ENCODE measurements around the gene IRS2. TPM values are rescaled to one million over a fixed set of nuclear protein-coding genes. Genes with fewer than 3 reads are reported as not detected.
A peak's percentile ranks its signal among the peaks of the same experiment; 100 is the strongest.
"Not testable (repeated sequence)": the region's sequence is repeated elsewhere in the genome, so short reads cannot be mapped to it uniquely, and the experiment has no call there.

The IRS2 gene
- total RNA-seq, 3 donors from 2014 or later, result 3.7 to 4.2 (median 4.2) TPM

DNA sequence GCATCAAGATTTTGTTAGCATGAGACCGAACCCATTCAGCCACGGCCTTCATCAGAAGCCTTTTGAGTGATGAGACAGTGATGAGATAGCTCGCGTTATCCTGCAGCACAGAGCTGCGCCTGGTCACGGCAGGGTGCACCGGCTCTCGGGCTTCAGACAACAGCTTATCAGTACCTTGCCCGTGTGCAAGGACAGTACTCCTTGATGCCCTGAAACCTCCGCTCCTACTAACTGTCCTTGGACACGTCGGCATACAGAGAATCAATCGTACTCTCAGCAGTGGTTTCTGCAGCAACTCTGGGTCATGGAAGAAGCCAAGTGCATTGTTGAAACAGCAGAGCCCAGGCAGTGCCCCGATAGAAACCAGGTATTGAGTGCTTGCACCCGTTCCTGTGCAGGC, 40.7 kb downstream of the IRS2 start:
- Mint-ChIP-seq H3K4me3 (no peak overlapping the region), H3K27me3 (ENCODE audit: low read depth) (peaks cover 2% of the 10 kb centered on the region), H3K4me1 (ENCODE audit: low read depth) (peaks cover 11% of the 10 kb centered on the region), H3K9me3 (no peaks in the 10 kb centered on the region), H3K36me3 (ENCODE audit: insufficient read depth) (no peaks in the 10 kb centered on the region)
- DNase-seq (no peak), ATAC-seq (no peak)

DNA sequence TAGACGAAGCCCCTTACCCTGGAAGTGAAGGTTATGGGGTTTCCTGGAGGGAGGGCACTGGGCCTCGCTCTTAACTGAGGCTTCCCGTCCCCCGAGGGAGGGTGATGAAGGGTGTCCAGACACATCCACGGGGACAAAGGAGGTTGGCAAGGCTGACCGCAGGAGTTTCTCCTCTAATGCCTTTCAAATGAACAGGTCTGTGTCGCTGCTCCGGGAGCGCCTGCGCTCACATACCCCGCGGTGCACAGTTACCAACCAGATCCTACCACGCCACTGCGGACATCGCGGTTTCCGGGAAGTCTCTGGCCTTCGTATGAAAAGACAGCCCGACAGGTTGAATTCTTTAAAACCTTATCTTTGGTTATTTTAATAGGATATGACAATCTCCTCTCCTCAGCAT, 41.3 kb downstream of the IRS2 start:
- Mint-ChIP-seq H3K27me3 (ENCODE audit: low read depth) (peaks cover 2% of the 10 kb centered on the region), H3K36me3 (ENCODE audit: insufficient read depth) (no peaks in the 10 kb centered on the region), H3K4me3 (no peak overlapping the region)

DNA sequence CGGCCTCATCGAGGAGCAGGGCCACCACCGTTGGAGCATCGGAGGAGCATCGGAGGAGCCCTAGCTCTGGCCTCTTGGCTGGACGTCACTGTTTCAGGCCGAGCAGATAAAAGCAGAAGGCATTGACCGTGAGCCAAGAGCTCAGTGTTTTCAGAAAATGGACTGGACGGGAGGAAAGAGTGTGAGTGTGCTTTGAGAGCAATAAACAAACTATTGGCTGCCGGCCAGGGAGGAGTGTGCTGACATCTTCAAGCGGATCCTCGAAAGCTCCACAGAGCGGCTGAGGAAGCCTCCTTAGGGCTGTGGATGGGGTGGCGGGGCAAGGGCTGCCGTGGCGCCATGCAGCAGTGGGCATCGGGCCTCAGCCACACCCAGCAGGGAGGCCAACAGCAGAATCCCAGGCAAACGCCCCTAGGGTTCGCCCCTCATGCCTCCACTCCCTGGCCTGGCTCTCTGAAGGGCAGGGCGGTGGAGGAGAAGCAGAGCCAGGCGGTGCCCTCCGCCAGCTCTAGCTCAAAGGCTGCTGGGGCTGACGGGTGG, 41.8 kb downstream of the IRS2 start:
- no peaks in the 10 kb centered on the region for H3K36me3 Mint-ChIP-seq (ENCODE audit: insufficient read depth)
- no peak overlapping the region for H3K4me3 Mint-ChIP-seq
- peaks cover 2% of the 10 kb centered on the region for H3K27me3 Mint-ChIP-seq (ENCODE audit: low read depth)
- DNase-seq (no peak), ATAC-seq (no peak)
- H3K9me3 Mint-ChIP-seq, result no peaks in the 10 kb centered on the region
- peaks cover 11% of the 10 kb centered on the region for H3K4me1 Mint-ChIP-seq (ENCODE audit: low read depth)

More for the DNA sequence above, 41.3 kb downstream of the IRS2 start:
- ATAC-seq, result no peak
- Mint-ChIP-seq H3K9me3 (no peaks in the 10 kb centered on the region), H3K4me1 (ENCODE audit: low read depth) (peaks cover 11% of the 10 kb centered on the region)
- no peak for DNase-seq

DNA sequence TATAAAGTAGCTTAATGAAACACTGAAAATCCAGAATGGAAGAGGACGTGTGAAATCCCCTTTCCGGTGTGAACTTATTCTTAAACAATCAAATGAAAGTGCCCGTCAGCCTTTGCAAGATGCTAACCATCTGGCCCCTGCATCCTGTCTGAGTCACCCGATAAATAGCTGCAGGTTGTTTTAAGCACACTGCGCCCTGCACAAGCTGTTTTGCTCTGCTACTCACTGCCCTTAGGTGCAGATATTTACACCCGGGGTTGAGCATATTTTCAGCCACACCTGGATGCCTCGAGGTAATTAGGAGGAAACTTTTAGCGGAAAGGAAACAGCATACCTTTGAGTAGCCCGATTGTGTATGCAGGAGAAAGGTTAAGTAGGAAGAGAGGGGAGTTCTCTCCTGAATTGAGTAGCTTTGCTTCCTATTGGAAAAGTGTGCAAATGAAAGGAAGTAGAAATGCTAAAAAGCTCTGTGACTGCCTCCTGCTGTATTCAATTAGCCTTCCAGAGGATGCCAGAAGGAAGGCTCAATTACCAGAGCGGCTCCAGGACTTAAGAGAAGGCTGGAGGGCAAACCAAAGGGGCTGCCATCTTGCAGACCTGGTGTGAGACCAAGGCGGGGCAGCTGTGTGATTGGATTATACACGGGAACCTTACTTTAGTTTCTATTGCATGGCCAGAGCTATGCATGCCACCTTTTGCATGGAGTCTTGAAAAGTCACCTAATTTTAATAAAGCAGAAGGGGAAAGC, 42.5 kb downstream of the IRS2 start:
- no peak for DNase-seq
- Mint-ChIP-seq H3K4me1 (ENCODE audit: low read depth) (peaks cover 11% of the 10 kb centered on the region), H3K36me3 (ENCODE audit: insufficient read depth) (no peaks in the 10 kb centered on the region), H3K27me3 (ENCODE audit: low read depth) (peaks cover 2% of the 10 kb centered on the region), H3K9me3 (no peaks in the 10 kb centered on the region), H3K4me3 (no peak overlapping the region)
- peak; percentile 46 to 54 for ATAC-seq

DNA sequence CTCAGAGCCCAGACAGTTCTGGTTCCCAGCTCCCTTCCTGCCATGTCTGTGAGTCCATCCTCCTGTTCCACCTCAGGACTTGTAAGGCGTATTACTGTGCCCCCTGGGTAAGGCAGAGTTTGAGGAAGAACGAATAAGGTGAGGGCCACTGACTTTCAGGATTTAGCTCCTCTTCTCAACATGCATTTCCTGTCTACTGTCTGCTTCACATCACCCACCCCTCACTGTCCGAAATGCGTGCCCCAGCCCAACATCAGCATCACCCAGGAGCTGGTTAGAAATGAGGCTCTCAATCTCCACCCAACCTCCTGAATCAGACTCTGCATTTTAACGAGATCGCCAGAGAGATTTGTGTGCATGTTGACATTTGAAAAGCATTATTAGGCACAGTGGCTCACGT, 44.4 kb downstream of the IRS2 start:
- Mint-ChIP-seq H3K9me3 (no peaks in the 10 kb centered on the region), H3K4me3 (no peak overlapping the region), H3K4me1 (ENCODE audit: low read depth) (peaks cover 14% of the 10 kb centered on the region), H3K36me3 (ENCODE audit: insufficient read depth) (no peaks in the 10 kb centered on the region), H3K27me3 (ENCODE audit: low read depth) (peaks cover 2% of the 10 kb centered on the region)
- DNase-seq, result no peak
- no peak for ATAC-seq

DNA sequence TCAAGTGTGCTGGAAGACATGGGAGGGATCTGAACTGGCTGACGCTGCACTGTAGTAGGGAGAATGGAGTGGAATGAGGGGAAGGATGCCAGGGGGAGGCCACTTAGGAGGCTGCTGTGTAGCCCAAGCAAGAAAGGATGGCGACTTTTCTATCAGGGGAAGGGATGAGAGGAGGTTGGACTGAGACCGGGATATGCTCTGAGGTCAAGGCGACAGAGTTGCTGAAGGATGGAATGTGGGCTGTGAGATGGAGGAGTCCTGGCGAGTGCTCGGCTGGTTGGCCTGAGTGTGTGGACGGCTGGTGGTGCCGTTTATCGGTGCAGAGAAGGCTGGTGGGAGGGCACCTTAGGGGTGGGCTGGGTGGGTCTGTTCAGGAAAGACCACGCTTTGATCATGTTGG, 45.7 kb downstream of the IRS2 start:
- Mint-ChIP-seq H3K27me3 (ENCODE audit: low read depth) (peaks cover 2% of the 10 kb centered on the region), H3K36me3 (ENCODE audit: insufficient read depth) (no peaks in the 10 kb centered on the region), H3K4me3 (no peak overlapping the region), H3K9me3 (no peaks in the 10 kb centered on the region), H3K4me1 (ENCODE audit: low read depth) (peaks cover 14% of the 10 kb centered on the region)
- ATAC-seq (no peak), DNase-seq (no peak)

DNA sequence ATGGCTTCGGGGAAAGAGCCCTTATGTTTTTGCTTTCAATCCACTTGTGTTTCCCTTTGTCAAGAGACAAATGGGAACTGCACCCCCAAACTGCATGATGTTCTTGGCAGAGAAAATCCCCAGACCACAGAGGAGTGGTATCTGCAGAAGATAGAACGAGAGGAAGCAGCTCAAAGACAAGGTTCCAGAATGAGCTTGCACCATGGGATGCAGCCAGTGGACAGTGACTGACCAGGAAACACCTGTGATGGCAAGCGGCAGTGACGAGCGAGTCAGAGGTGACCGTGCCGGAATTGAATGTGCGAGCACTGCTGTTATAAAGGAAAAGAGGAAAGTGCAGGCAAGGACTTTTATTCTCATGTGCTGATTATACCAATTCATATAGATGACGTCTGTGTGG, 46.3 kb downstream of the IRS2 start:
- Mint-ChIP-seq H3K36me3 (ENCODE audit: insufficient read depth) (no peaks in the 10 kb centered on the region), H3K27me3 (ENCODE audit: low read depth) (peaks cover 2% of the 10 kb centered on the region), H3K4me1 (ENCODE audit: low read depth) (peaks cover 14% of the 10 kb centered on the region), H3K4me3 (no peak overlapping the region), H3K9me3 (no peaks in the 10 kb centered on the region)
- DNase-seq (no peak), ATAC-seq (no peak)

DNA sequence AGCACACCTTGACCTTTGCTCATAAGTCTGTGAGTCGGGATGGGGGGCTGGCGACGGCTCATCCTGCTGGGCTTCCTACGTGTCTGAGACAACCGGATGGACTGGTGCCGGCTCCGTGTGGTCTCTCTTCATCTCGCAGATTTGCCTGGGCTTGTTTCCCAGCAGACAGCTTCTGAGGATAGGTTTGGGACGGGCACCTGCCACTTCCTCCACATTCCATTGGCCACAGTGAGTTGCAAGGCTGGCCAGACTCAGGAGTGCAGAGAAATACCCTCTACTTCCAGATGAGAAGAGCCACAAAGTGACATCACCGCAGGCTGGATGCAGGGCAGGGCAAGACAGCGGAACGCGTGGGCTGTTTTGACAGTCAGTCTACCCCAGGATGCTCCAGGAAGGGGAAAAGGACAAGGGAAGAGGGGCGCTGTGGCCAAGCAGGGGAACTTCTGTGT, 48.1 kb downstream of the IRS2 start:
- ATAC-seq (no peak), DNase-seq (no peak)
- Mint-ChIP-seq H3K27me3 (ENCODE audit: low read depth) (peaks cover 2% of the 10 kb centered on the region), H3K4me3 (no peak overlapping the region), H3K4me1 (ENCODE audit: low read depth) (peaks cover 6% of the 10 kb centered on the region), H3K9me3 (no peaks in the 10 kb centered on the region), H3K36me3 (ENCODE audit: insufficient read depth) (no peaks in the 10 kb centered on the region)

DNA sequence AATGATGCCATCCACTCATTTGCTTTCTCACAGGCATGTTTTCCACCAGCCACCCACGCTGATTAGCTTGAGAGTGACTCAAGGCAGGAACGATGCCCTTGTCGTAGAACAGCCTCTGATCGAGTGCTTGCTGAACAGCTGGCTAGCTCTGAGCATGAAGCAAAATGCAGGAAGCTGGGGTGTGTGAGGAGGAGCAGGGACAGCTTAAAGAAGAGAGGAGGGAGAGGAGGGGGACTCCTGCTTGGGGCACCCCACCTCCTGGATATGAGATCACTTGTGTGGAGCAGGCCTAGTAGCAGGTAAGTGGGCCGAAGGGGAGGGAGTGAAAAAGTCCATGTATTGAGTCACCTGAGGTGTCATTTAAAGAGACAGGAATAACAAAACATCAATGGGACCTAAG, 48.8 kb downstream of the IRS2 start:
- H3K9me3 Mint-ChIP-seq, result no peaks in the 10 kb centered on the region
- H3K36me3 Mint-ChIP-seq (ENCODE audit: insufficient read depth), result no peaks in the 10 kb centered on the region
- DNase-seq (no peak), ATAC-seq (peak in 1 of 2 donors; percentile 64)
- peaks cover 8% of the 10 kb centered on the region for H3K4me1 Mint-ChIP-seq (ENCODE audit: low read depth)
- no peak overlapping the region for H3K4me3 Mint-ChIP-seq
- no peaks in the 10 kb centered on the region for H3K27me3 Mint-ChIP-seq (ENCODE audit: low read depth)

DNA sequence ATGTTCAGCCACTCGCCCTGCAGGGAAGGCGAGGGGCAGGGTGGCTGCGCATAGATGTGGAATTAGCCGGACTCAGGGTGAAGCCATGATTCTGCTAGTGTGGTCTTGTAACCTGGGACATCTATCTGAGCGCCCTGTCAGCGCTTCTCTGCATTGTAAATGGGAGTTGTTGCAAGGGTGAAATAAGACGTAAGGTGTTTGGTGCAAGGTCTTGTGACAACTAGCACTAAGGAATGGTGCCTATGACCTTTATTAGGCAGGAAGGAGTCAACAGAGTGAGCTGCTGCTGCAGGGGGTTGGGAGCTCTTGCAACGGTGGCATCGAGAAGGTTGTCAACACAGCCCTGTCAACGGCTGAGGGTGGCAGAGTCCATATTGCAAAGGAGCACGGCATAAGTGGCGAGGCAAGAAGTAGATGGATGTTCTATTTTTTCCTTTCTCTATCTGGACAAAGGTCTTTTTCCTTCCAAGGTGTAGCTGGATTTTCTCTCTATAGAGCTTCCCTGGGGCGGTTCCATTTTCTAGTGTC, 49.3 kb downstream of the IRS2 start:
- H3K27me3 Mint-ChIP-seq (ENCODE audit: low read depth), result no peaks in the 10 kb centered on the region
- no peak for ATAC-seq
- H3K36me3 Mint-ChIP-seq (ENCODE audit: insufficient read depth), result no peaks in the 10 kb centered on the region
- no peaks in the 10 kb centered on the region for H3K9me3 Mint-ChIP-seq
- no peak for DNase-seq
- H3K4me3 Mint-ChIP-seq, result no peak overlapping the region
- H3K4me1 Mint-ChIP-seq (ENCODE audit: low read depth), result peaks cover 8% of the 10 kb centered on the region

DNA sequence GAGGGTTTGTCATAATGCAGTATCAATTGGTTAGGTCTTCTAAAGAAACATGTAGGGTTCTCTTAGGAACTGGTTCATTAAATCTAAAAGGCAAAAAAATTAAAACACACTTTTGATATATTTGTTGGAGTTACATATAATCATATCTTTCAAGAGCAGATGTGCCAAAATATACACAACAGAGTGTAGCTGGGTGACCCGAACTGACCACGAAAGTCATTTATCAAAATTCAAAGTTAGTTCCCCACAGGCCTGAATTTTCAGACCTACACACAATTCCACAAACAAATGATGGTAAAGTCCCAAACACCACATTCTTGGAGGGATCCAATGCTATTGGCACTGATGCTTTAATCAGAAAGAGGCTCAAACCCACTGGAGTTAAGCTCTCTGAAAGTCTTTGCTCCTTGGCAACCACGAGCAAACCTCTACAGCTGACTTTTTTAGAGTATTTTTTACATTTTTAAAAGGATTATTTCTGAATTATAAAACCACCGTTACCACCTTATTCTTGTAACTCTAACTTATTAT, 50.9 kb downstream of the IRS2 start:
- Mint-ChIP-seq H3K9me3 (no peaks in the 10 kb centered on the region), H3K27me3 (ENCODE audit: low read depth) (no peaks in the 10 kb centered on the region), H3K4me1 (ENCODE audit: low read depth) (peaks cover 8% of the 10 kb centered on the region), H3K4me3 (no peak overlapping the region), H3K36me3 (ENCODE audit: insufficient read depth) (no peaks in the 10 kb centered on the region)
- DNase-seq (no peak), ATAC-seq (no peak)

DNA sequence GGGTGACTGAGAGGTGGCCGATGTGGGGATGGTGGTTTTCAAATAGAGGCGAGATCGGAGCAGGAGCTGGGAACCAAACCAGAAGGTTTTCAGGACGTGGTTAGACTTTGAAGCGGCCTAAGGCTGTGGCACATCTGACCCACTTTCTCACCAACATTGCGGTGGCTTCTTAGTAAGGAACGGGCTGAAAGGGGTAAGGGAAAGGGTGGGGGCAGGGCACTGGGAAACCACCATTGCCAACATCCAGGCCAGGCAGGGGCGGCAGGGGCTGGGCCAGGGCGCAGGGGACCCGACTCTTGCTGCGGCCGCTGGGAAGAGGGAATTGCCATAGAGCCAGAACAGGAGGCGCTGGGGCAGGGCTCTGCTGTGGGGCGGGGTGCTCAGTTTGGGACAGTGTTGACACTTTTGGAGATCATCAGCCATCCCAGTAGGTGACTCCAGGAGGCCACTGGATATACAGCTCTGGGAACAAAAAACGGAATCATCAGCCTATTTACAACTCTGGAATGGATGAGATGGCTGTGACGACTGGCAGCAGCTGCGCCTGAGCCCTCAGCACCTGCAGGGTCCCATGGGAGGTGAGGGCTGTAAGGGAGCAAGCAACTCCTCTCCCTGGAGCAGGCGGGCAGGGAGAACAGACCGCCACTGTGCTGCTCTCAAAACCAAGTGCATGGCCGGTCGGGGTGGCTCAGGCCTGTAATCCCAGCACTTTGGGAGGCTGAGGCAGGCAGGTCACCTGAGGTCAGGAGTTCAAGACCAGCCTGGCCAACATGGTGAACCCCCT, 52.2 kb downstream of the IRS2 start:
- DNase-seq (no peak), ATAC-seq (no peak)
- Mint-ChIP-seq H3K4me1 (ENCODE audit: low read depth) (peaks cover 8% of the 10 kb centered on the region), H3K9me3 (no peaks in the 10 kb centered on the region), H3K27me3 (ENCODE audit: low read depth) (peaks cover 3% of the 10 kb centered on the region), H3K4me3 (no peak overlapping the region), H3K36me3 (ENCODE audit: insufficient read depth) (no peaks in the 10 kb centered on the region)

DNA sequence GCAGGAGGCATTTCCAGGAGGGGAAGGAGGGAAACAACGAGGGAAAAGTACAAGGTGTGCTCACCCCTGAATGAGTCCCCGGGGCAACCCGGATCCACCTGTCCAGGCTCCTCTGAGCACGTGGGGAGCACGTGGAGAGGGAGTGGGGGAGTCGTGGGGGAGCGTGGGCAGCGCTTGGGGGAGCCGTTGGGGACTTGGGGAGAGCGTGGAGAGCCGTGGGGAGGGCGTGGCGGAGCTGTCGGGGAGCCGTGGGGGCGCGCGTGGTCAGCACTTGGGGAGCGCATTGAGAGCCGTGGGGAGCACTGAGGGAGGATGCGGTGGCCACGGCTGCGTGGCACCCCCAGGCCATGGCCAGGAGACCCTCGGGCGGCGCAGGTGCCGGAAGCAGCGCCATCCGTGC, 52.8 kb downstream of the IRS2 start:
- no peak for DNase-seq
- Mint-ChIP-seq H3K4me1 (ENCODE audit: low read depth) (peaks cover 8% of the 10 kb centered on the region), H3K4me3 (no peak overlapping the region), H3K9me3 (no peaks in the 10 kb centered on the region), H3K27me3 (ENCODE audit: low read depth) (peaks cover 3% of the 10 kb centered on the region), H3K36me3 (ENCODE audit: insufficient read depth) (no peaks in the 10 kb centered on the region)
- no peak for ATAC-seq

DNA sequence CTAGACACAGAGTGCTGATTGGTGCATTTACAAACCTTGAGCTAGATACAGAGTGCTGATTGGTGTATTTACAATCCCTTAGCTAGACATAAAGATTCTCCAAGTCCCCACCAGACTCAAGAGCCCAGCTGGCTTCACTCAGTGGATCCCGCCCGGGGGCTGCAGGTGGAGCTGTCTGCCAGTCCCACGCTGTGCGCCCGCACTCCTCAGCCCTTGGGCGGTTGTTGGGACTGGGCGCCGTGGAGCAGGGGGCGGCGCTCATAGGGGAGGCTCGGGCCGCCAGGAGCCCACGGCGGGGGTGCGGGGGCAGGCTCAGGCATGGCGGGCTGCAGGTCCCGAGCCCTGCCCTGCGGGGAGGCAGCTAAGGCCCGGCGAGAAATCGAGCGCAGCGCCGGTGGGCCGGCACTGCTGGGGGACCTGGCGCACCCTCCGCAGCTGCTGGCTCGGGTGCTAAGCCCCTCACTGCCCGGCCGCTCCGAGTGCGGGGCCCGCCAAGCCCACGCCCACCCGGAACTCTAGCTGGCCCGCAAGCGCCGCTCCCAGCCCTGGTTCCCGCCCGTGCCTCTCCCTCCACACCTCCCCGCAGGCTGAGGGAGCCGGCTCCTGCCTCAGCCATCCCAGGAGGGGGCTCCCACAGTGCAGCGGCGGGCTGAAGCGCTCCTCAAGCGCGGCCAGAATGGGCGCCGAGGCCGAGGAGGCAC, 53.8 kb downstream of the IRS2 start:
- DNase-seq; ATAC-seq; H3K4me1 Mint-ChIP-seq (ENCODE audit: low read depth); H3K27me3 Mint-ChIP-seq (ENCODE audit: low read depth); H3K9me3 Mint-ChIP-seq; H3K36me3 Mint-ChIP-seq (ENCODE audit: insufficient read depth); H3K4me3 Mint-ChIP-seq: not testable (repeated sequence)
